Ascending aorta (tissue), 2 donors: ENCODE measurements around the gene OR2T10. TPM values are rescaled to one million over a fixed set of nuclear protein-coding genes. Genes with fewer than 3 reads are reported as not detected.
"Not testable (repeated sequence)": the region's sequence is repeated elsewhere in the genome, so short reads cannot be mapped to it uniquely, and the experiment has no call there.

ENCODE experiments used
- DNase-seq, 2 donors: peaks; one replicate each; pipeline ENCODE4 v3.0.0-alpha.2; 2019; ENCODE audit warnings: low spot score in 2 of 2
- H3K27ac ChIP-seq, 2 donors: fragments of 200-600 bp; sonication (generic); one replicate each; pipeline ENCODE4 v1.5.1; 2016 to 2017; ENCODE audit warnings: mild to moderate bottlenecking in 1 of 2
- H3K27me3 ChIP-seq: fragments of 200-600 bp; sonication (generic); one replicate; pipeline ENCODE4 v1.5.1; 2017
- H3K36me3 ChIP-seq, 2 donors: fragments of 200-600 bp; sonication (generic); one replicate each; pipeline ENCODE4 v1.5.1; 2016
- H3K4me1 ChIP-seq, 2 donors: fragments of 200-600 bp; sonication (generic); one replicate each; pipeline ENCODE4 v1.5.1; 2016 to 2017; ENCODE audit warnings: mild to moderate bottlenecking in 1 of 2
- H3K4me3 ChIP-seq, 2 donors: fragments of 200-600 bp; sonication (generic); one replicate each; pipeline ENCODE4 v1.5.1; 2016 to 2017; ENCODE audit warnings: mild to moderate bottlenecking in 1 of 2
- H3K9me3 ChIP-seq, 2 donors: fragments of 200-600 bp; sonication (generic); one replicate each; pipeline ENCODE4 v1.5.1; 2016
- CTCF ChIP-seq, 3 experiments: fragments of 200-600 bp in 2 of 3; fragments of 450-650 bp in 1 of 3; sonication (generic) in 2 of 3; IDR thresholded peaks; one replicate each; pipeline ENCODE4 v1.5.1; 2016 to 2019; ENCODE audit warnings: antibody characterized with exemption in 3 of 3, mild to moderate bottlenecking in 1 of 3, moderate library complexity in 1 of 3
- intact Hi-C: fragments of 100-400 bp; cut with DNase I; formaldehyde crosslinking; loops from one replicate; pipeline ENCODE4 v1.15.1; 2023
- total RNA-seq: library from RNA; depleted of rRNA; stranded (reverse); fragments of >200 nt; gene quantifications from one replicate; pipeline ENCODE4 v1.1.0, GENCODE V29; 2016

Gene OR2T10
- total RNA-seq, 1 donor from 2014 or later: not detected

- Histone ChIP-seq H3K27me3 (no peaks in the 10 kb centered on the region), H3K9me3 (no peaks in the 10 kb centered on the region), H3K27ac (no peak overlapping the region), H3K4me3 (no peak overlapping the region), H3K4me1 (no peaks in the 10 kb centered on the region), H3K36me3 (no peaks in the 10 kb centered on the region)
- TF ChIP-seq CTCF (IDR thresholded peaks at IDR 0.05): no peak
- DNase-seq: no peak
- intact Hi-C loops: no loop called here
Observed at GRCh38 chr1:248585266-248585665, 12.2 kb downstream of the OR2T10 start.

DNA sequence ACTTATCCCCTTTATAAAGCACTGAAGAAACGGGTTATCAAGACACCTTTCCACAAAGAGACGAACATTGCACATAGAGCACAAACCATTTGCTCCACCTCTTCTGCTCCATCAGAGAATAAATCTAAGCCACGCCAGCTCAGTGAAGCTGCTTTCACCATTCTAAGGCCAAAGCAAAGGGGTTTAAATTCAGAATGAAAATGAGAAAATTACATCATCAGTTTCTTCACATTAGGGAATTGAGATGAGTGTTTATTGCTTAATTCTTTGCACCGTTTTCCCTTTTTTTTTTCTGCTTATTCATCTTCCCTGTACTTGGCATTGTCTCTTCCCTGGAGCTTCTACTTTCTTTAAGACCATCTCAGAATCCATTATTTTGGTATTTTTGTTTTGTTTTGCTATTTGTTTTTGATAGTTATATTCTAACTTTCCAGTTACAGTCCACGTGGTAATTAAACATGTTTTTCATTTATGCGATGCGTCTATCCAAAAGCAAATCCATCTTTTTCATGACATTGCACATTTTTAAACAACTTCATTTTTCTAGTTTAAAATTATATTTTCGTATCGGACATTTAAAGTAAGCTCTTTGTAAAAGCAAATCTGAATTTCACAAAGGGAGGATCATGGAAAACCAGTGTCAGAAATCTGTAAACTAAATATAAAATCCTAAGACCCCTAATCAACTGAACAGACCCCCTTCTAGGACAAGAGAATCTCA is 21.1 kb downstream of the OR2T10 start:
- DNase-seq: no peak
- Histone ChIP-seq H3K4me3 (no peak overlapping the region), H3K27me3 (no peaks in the 10 kb centered on the region), H3K4me1 (no peaks in the 10 kb centered on the region), H3K36me3 (no peaks in the 10 kb centered on the region), H3K27ac (no peak overlapping the region), H3K9me3 (no peaks in the 10 kb centered on the region)
- no peak for TF ChIP-seq CTCF (IDR thresholded peaks at IDR 0.05)
- intact Hi-C loops: no loop called here

DNA sequence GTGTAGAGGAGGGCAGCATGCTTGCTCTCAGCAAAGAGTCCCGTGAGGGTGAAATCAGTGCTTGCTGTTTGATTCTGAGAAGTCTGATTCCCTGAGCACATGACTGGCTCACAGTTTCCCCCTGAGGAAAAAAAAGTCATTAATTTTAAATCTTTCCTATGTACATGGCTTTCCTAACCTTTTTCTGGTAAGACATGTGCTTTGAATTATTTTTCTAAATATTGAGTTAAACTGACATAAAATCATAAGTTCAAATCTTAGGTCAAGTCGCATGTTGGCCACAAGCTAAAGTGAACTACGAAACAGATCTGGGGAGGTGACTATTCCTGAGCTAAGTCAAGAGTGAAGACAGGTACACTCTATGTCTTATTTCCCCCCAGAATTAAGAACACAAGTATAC is 22.8 kb downstream of the OR2T10 start, which contains the start of gene OR2T34:
TSS of gene OR2T34 (minus strand) at position 101 of the 400 bp plus-strand sequence. CDS start at position 101, 0 bp downstream.
- intact Hi-C loops, H3K27ac ChIP-seq, DNase-seq, H3K36me3 ChIP-seq, H3K4me1 ChIP-seq, H3K9me3 ChIP-seq, H3K27me3 ChIP-seq, H3K4me3 ChIP-seq: not testable (repeated sequence)

DNA sequence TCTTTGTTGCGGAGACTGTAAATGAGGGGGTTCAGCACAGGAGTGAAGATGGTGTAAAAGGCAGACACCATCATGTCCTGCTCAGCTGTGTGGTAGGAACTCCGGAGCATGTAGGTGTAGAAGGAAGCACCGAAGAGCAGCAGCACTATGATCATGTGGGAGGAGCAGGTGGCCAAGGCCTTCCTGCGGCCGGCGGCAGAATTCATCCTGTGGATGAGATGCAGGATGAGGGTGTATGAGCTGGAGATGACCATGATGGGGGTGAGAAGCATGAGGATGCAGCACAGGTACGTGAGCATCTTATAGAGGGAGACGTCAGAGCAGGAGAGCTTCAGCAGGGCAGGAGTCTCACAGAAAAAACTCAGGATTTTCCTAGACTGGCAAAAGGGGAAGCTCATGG is 23.6 kb downstream of the OR2T10 start:
- not testable (repeated sequence) for DNase-seq, H3K9me3 ChIP-seq

GRCh38 chr1:248572049-248572448 is 25.5 kb downstream of the OR2T10 start:
- intact Hi-C loops, DNase-seq, H3K4me3 ChIP-seq, H3K36me3 ChIP-seq, H3K27ac ChIP-seq, H3K4me1 ChIP-seq, H3K9me3 ChIP-seq, H3K27me3 ChIP-seq: not testable (repeated sequence)

More for the DNA sequence above, 23.6 kb downstream of the OR2T10 start:
- H3K27me3 ChIP-seq, H3K27ac ChIP-seq, H3K4me1 ChIP-seq, H3K36me3 ChIP-seq, H3K4me3 ChIP-seq, intact Hi-C loops: not testable (repeated sequence)

DNA sequence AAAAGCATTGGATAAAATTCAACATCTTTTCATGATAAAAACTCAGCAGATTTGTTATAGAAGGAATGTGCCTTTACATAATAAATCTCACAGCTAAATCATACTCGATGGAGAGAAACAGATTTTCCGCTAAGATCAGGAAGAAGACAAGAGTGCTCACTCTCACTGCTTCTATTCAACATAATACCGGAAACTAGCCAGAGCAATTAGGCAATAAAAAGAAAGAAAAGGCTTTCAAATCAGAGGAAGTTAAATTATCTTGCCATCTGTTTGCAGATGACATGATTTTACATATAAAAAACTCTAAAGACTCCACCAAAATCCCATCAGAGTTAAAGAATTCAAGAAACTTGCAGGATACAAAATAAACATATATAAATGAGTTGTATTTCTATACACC is 26.7 kb downstream of the OR2T10 start:
- H3K4me1 ChIP-seq, DNase-seq: not testable (repeated sequence)

GRCh38 chr1:248569049-248569448 is 28.5 kb downstream of the OR2T10 start:
- H3K27me3 ChIP-seq, DNase-seq, H3K27ac ChIP-seq, H3K4me1 ChIP-seq, H3K9me3 ChIP-seq, H3K36me3 ChIP-seq, H3K4me3 ChIP-seq, intact Hi-C loops: not testable (repeated sequence)

More for the DNA sequence above, 26.7 kb downstream of the OR2T10 start:
- H3K4me3 ChIP-seq, H3K9me3 ChIP-seq, H3K27ac ChIP-seq, H3K36me3 ChIP-seq, H3K27me3 ChIP-seq, intact Hi-C loops: not testable (repeated sequence)

- H3K9me3 ChIP-seq, DNase-seq, H3K4me1 ChIP-seq, H3K27me3 ChIP-seq, H3K36me3 ChIP-seq, intact Hi-C loops, H3K27ac ChIP-seq, H3K4me3 ChIP-seq: not testable (repeated sequence)
Observed at GRCh38 chr1:248565530-248566373, 31.7 kb downstream of the OR2T10 start.

GRCh38 chr1:248562672-248563071 is 34.8 kb downstream of the OR2T10 start, which contains the start of gene OR2T29:
TSS of gene OR2T29 (minus strand) at chr1:248562772. CDS start at chr1:248559491, 3,281 bp downstream.
- intact Hi-C loops, H3K9me3 ChIP-seq, H3K36me3 ChIP-seq, H3K4me1 ChIP-seq, H3K4me3 ChIP-seq, H3K27ac ChIP-seq, DNase-seq, H3K27me3 ChIP-seq: not testable (repeated sequence)

- intact Hi-C loops, H3K27ac ChIP-seq, H3K9me3 ChIP-seq, DNase-seq, H3K27me3 ChIP-seq, H3K36me3 ChIP-seq, H3K4me3 ChIP-seq, H3K4me1 ChIP-seq: not testable (repeated sequence)
Observed at GRCh38 chr1:248551027-248551426, 46.5 kb downstream of the OR2T10 start.

- H3K27me3 ChIP-seq, intact Hi-C loops, DNase-seq, H3K4me1 ChIP-seq, H3K36me3 ChIP-seq, H3K27ac ChIP-seq, H3K4me3 ChIP-seq, H3K9me3 ChIP-seq: not testable (repeated sequence)
Observed at GRCh38 chr1:248547383-248547782, 50.1 kb downstream of the OR2T10 start.
